ENCODE data around the gene ARF5. TPM values are rescaled to one million over a fixed set of nuclear protein-coding genes. Genes with fewer than 3 reads are reported as not detected.
A peak's percentile ranks its signal among the peaks of the same experiment; 100 is the strongest.

Gene ARF5
- polyA plus RNA-seq, 1 experiment = 179 TPM

DNA sequence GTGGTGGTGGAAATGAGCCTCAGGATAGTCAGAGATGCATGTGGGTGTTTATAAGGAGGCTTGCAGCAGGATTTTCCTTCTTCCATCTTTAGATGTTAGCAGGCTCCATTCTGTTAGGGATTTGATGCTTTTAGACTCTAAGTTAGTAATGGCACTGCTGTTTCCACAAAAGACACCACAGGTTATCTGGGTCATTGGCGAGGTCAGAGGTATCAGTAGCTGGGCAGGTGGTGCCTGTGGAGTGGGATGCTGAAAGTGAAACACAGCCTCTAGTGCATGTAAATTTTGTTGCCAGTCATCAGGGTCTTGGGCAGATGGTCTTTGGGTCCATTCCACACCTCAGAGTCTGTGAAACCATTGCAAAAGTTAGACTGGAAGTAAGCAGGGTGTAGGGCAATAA lies 30.6 kb downstream of the ARF5 start:
- H3K4me3 ChIP-seq (ENCODE audit: low read depth, low read length) = no peak overlapping the region
- H3K27me3 ChIP-seq (ENCODE audit: control insufficient read depth, insufficient read depth, low read length) = peaks cover 76% of the 10 kb centered on the region
- POLR2A ChIA-PET = no interaction called here
- CTCF ChIA-PET = no interaction called here
- TF ChIP-seq, protein P1, sequence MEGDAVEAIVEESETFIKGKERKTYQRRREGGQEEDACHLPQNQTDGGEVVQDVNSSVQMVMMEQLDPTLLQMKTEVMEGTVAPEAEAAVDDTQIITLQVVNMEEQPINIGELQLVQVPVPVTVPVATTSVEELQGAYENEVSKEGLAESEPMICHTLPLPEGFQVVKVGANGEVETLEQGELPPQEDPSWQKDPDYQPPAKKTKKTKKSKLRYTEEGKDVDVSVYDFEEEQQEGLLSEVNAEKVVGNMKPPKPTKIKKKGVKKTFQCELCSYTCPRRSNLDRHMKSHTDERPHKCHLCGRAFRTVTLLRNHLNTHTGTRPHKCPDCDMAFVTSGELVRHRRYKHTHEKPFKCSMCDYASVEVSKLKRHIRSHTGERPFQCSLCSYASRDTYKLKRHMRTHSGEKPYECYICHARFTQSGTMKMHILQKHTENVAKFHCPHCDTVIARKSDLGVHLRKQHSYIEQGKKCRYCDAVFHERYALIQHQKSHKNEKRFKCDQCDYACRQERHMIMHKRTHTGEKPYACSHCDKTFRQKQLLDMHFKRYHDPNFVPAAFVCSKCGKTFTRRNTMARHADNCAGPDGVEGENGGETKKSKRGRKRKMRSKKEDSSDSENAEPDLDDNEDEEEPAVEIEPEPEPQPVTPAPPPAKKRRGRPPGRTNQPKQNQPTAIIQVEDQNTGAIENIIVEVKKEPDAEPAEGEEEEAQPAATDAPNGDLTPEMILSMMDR (IDR thresholded peaks at IDR 0.05; ENCODE audit: low read depth, low read length) = no peak
- H3K9me3 ChIP-seq (ENCODE audit: control insufficient read depth, insufficient read depth, low read length) = no peaks in the 10 kb centered on the region
- DNase-seq (ENCODE audit: low read depth, low spot score) = no peak
- no peak overlapping the region for H3K27ac ChIP-seq (ENCODE audit: low read depth, low read length)

DNA sequence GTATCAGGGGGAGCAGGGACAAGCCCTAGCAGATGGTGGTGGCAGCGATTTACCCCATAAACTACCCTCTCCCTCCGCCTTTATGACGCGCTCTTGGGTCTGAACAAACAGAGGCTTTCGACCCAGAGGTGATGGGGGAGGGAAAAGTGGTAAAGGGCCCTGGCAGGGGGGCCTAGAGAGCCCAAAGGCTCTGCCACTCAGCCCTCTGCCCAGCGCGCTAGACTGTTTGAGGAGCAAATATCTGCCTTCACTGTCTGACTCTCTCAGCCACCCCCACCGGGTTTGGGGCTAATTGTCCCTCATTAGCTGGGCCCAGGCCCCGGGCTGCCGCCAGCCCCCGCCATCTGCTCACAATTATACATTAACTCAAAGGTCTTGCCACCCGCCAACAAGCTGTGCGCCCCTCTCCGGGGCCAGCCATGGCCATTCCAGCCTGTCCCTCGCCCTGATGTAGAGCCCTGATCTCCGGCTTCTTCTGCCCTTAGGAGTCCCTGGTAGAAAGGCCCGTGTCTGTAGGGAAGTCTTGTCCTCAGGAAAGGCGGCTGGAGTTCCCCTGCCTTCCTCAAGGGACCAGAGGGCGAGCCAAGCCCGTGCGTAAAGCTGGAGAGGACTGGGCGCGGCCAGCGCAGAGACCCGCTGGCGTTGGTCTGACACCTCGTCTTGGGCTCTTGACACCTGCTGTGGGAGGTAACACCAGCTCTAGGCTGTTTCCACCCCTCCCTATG lies 31.6 kb downstream of the ARF5 start:
- H3K9me3 ChIP-seq (ENCODE audit: control insufficient read depth, insufficient read depth, low read length) = no peaks in the 10 kb centered on the region
- TF ChIP-seq, protein P1 (IDR thresholded peaks at IDR 0.05; ENCODE audit: low read depth, low read length) = no peak
- no peak overlapping the region for H3K27ac ChIP-seq (ENCODE audit: low read depth, low read length)
- ChIA-PET CTCF (no interaction called here), POLR2A (no interaction called here)
- H3K4me3 ChIP-seq (ENCODE audit: low read depth, low read length) = no peak overlapping the region
- H3K27me3 ChIP-seq (ENCODE audit: control insufficient read depth, insufficient read depth, low read length) = peaks cover 75% of the 10 kb centered on the region
- no peak for DNase-seq (ENCODE audit: low read depth, low spot score)

DNA sequence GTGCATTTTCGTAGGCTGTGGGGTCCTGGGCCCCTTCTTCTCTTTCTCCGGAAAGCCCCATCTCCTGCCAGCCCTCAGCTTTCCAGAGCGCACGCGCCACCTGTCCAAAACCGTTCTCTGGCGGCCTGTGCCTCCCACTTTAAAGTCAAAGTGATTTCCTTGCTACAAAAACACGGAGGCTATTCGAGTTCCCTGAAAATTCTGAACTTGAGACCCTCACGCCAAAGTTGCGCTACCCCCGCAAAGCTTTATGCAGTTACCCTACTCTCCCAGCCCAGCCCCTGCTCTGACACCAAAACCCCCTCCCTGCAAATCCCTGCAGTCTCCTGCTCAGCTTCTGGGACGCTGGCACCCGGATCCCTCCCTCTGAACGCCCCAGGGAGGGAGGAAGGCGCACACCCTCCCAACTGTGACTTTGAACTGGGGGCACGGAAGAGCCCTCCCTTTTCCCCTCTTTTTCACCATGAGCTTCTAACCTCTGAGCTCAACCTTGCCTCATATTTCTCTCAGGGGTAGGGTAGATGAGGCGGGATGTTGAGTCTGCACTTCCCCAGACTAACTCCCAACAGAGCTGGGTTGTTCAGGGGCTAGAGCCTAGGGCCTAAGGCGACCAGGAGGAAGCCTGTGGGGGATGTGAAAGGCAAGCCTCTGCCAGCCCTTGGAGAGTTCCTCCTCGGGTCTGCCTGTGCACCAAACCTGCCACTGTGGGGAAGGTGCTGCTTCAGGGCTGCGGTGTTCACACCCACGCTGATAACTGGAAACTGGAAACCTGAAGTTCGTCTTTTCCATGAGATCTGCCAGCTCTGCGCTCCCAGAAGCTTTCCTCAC lies 32.4 kb downstream of the ARF5 start:
- TF ChIP-seq, protein P1 (IDR thresholded peaks at IDR 0.05; ENCODE audit: low read depth, low read length) = no peak
- POLR2A ChIA-PET = no interaction called here
- no peak overlapping the region for H3K4me3 ChIP-seq (ENCODE audit: low read depth, low read length)
- H3K9me3 ChIP-seq (ENCODE audit: control insufficient read depth, insufficient read depth, low read length) = no peaks in the 10 kb centered on the region
- CTCF ChIA-PET = no interaction called here
- DNase-seq (ENCODE audit: low read depth, low spot score) = no peak
- H3K27ac ChIP-seq (ENCODE audit: low read depth, low read length) = no peak overlapping the region
- H3K27me3 ChIP-seq (ENCODE audit: control insufficient read depth, insufficient read depth, low read length) = peaks cover 67% of the 10 kb centered on the region

DNA sequence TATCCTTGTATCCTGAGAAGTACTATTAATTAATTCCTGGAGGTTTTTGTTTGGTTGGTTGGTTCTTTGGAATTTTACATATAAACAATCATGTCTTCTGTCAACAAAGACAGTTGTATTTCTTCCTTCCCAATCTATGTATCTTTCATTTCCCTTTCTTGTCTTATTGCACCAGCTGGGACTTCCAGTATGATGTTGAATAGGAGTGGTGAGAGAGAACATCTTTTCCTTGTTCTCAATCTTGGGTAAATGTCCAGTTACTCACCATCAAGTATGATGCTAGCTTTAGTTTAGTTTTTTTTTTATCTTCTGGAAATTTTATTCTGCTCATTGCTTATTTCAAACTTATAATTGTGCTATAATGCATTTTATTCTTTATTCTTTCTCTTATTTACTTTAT lies 37.1 kb downstream of the ARF5 start:
- no peak for DNase-seq (ENCODE audit: low read depth, low spot score)
- TF ChIP-seq, protein P1 (IDR thresholded peaks at IDR 0.05; ENCODE audit: low read depth, low read length) = no peak
- CTCF ChIA-PET = no interaction called here
- Histone ChIP-seq H3K4me3 (ENCODE audit: low read depth, low read length) (no peak overlapping the region), H3K9me3 (ENCODE audit: control insufficient read depth, insufficient read depth, low read length) (no peaks in the 10 kb centered on the region), H3K27me3 (ENCODE audit: control insufficient read depth, insufficient read depth, low read length) (peaks cover 31% of the 10 kb centered on the region), H3K27ac (ENCODE audit: low read depth, low read length) (no peak overlapping the region)
- POLR2A ChIA-PET = no interaction called here

DNA sequence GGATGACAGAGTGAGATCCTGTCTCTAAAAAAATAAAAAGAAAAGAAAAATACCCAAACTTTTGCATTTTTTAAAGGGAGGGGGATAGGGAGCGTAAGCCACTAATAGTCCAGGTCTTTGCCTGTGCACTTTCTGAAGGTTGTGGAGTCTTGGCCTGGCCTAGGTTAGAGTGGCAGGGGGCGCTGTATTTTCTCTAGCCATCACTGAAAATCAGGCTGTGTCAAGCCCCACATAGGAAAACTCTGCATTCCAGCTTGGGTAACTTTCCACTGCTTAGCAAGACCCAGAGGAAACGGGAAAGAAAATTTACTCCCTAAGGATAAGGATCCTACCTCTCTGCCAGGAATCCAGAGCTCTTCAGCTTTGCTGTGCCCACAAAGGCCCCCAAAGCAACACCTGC lies 40.2 kb downstream of the ARF5 start:
- ChIA-PET CTCF (no interaction called here), POLR2A (interaction anchor here (0.6 kb wide), 1 partner anchor 308 kb away, joined by 5 read pairs; no protein-coding TSS in a partner anchor)
- no peak overlapping the region for H3K27ac ChIP-seq (ENCODE audit: low read depth, low read length)
- H3K27me3 ChIP-seq (ENCODE audit: control insufficient read depth, insufficient read depth, low read length) = peaks cover 15% of the 10 kb centered on the region
- no peaks in the 10 kb centered on the region for H3K9me3 ChIP-seq (ENCODE audit: control insufficient read depth, insufficient read depth, low read length)
- no peak overlapping the region for H3K4me3 ChIP-seq (ENCODE audit: low read depth, low read length)
- DNase-seq (ENCODE audit: low read depth, low spot score) = no peak
- TF ChIP-seq, protein P1 (IDR thresholded peaks at IDR 0.05; ENCODE audit: low read depth, low read length) = 0 out of 2 replicates have a peak, but pooled peaks have one; percentile 12
